Spleen (tissue), 11 donors: ENCODE measurements around the gene PSENEN. TPM values are rescaled to one million over a fixed set of nuclear protein-coding genes. Genes with fewer than 3 reads are reported as not detected.

Experiments
- DNase-seq: peaks from one replicate; pipeline ENCODE4 v3.0.0-alpha.2; 2020
- H3K27ac ChIP-seq, 8 donors: fragments of 200-600 bp; sonication (generic) in 7 of 8; 1 replicate in 4 of 8; 2 replicates in 4 of 8; pipeline versions ENCODE4 v1.5.0 to v1.8.0; 2016 to 2021; ENCODE audit warnings: inconsistent platforms in 4 of 8, mild to moderate bottlenecking in 4 of 8, moderate library complexity in 1 of 8
- H3K27me3 ChIP-seq, 7 donors: fragments of 200-600 bp; sonication (generic) in 6 of 7; replicated peaks in 1 of 7; 1 replicate in 4 of 7; 2 replicates in 3 of 7; pipeline versions ENCODE4 v1.5.0 to v1.8.0; 2016 to 2021; ENCODE audit warnings: inconsistent platforms in 3 of 7, mild to moderate bottlenecking in 1 of 7
- H3K36me3 ChIP-seq, 6 donors: fragments of 200-600 bp; sonication (generic) in 5 of 6; 1 replicate in 4 of 6; 2 replicates in 2 of 6; pipeline versions ENCODE4 v1.5.0 to v1.8.0; 2016 to 2021; ENCODE audit warnings: inconsistent platforms in 2 of 6
- H3K4me1 ChIP-seq, 6 donors: fragments of 200-600 bp; sonication (generic) in 5 of 6; 1 replicate in 3 of 6; 2 replicates in 3 of 6; pipeline versions ENCODE4 v1.5.0 to v1.8.0; 2016 to 2021; ENCODE audit warnings: inconsistent platforms in 3 of 6
- H3K4me3 ChIP-seq, 8 donors: fragments of 200-600 bp; sonication (generic) in 7 of 8; 1 replicate in 4 of 8; 2 replicates in 4 of 8; pipeline versions ENCODE4 v1.5.0 to v1.8.0; 2016 to 2021; ENCODE audit warnings: inconsistent platforms in 4 of 8, mild to moderate bottlenecking in 4 of 8, moderate library complexity in 2 of 8
- H3K9me3 ChIP-seq, 8 donors: fragments of 200-600 bp; sonication (generic) in 7 of 8; 1 replicate in 4 of 8; 2 replicates in 4 of 8; pipeline versions ENCODE4 v1.5.0 to v1.8.0; 2016 to 2021; ENCODE audit warnings: inconsistent platforms in 4 of 8
- CTCF ChIP-seq, 11 experiments: fragments of 200-600 bp in 7 of 11; fragments of 450-650 bp in 4 of 11; sonication (generic) in 4 of 11; IDR thresholded peaks in 8 of 11; conservative IDR thresholded peaks in 3 of 11; 1 replicate in 7 of 11; 2 replicates in 4 of 11; pipeline versions ENCODE4 v1.4.0 to v1.8.0; 2016 to 2021; ENCODE audit warnings: antibody characterized with exemption in 11 of 11, inconsistent platforms in 4 of 11, mild to moderate bottlenecking in 1 of 11
- POLR2A ChIP-seq, 3 donors: fragments of 450-650 bp; IDR thresholded peaks; one replicate each; pipeline ENCODE4 v1.5.1; 2017; ENCODE audit warnings: antibody characterized with exemption in 3 of 3, mild to moderate bottlenecking in 1 of 3
- POLR2AphosphoS5 ChIP-seq, 3 donors: sonication (generic); formaldehyde crosslinking; IDR thresholded peaks; one replicate each; pipeline ENCODE4 v1.5.1; 2017; ENCODE audit warnings: antibody characterized with exemption in 3 of 3
- WGBS, 5 donors: extraction: QIAGEN DNeasy Blood & Tissue Kit in 3 of 5; methylation state at CpG; one replicate each; pipeline versions ENCODE4 v1.1.5 to v1.1.7; 2013 to 2018; 5-methylcytosine and 5-hydroxymethylcytosine counted together
- intact Hi-C: fragments of 100-400 bp; cut with DNase I; formaldehyde crosslinking; loops from one replicate; pipeline ENCODE4 v1.15.0; 2023; ENCODE audit warnings: low total_unique reads
- polyA plus RNA-seq, 3 donors: library from polyadenylated mRNA; stranded (reverse); fragments of 200-250 nt; gene quantifications; one replicate each; pipeline ENCODE4 v1.2.1, GENCODE V29; 2013
- total RNA-seq, 7 donors: library from RNA; depleted of rRNA in 3 of 7; stranded (reverse); fragments of >200 nt in 3 of 7; fragmentation: NEBNext Ultra II Directional in 4 of 7; extraction: Animal tissue kit (Norgen Biotek cat#: 25700) in 4 of 7; gene quantifications; one replicate each; pipeline versions ENCODE4 v1.1.0 to v1.2.1, GENCODE V29; 2016 to 2021
- donor health status: healthy with polysubstance abuse.
- donor health status: DM: no; HTN: no; CAD: no; lungs with moderate emphysema.
- donor health status: DM: no; HTN: no; CAD: no.
- donor health status: Bipolar disorder and iron deficiency.
- donor health status: healthy.
- donor health status: DM: no; HTN: no; CAD: no.
- donor health status: DM: yes; HTN: yes; CAD: no.

PSENEN gene
- total and polyA plus RNA-seq, 10 donors = 37.5 to 71.3 (median 51.0) TPM

- H3K4me3 ChIP-seq = peak overlapping the region in 6 of 8 donors; percentile 17 to 93 (median 28)
- no peaks in the 10 kb centered on the region for H3K9me3 ChIP-seq
- peaks cover 25 to 59% (median 41%) of the 10 kb centered on the region in 6 donors for H3K4me1 ChIP-seq
- peaks cover 0 to 47% (median 29%) of the 10 kb centered on the region in 6 donors for H3K36me3 ChIP-seq
- peak overlapping the region in 3 of 8 donors; percentile 12 to 98 (median 96) for H3K27ac ChIP-seq
- intact Hi-C loops = no loop called here
- peaks cover 0 to 23% (median 4%) of the 10 kb centered on the region in 7 donors for H3K27me3 ChIP-seq
- TF ChIP-seq POLR2A (IDR thresholded peaks at IDR 0.05) (no peak), CTCF (IDR thresholded peaks at IDR 0.05 in 8 of 11, conservative IDR thresholded peaks at IDR 0.05 in 3 of 11) (no peak), POLR2AphosphoS5 (IDR thresholded peaks at IDR 0.05) (no peak)
- DNase-seq = no peak
- WGBS, 5 donors = 47 to 67% (median 58%) methylated on average over 16 to 17 of the region's 17 CpGs
Observed at GRCh38 chr19:35755131-35755549, 9.7 kb downstream of the PSENEN start.

- peak; percentile 83 for DNase-seq
- Histone ChIP-seq H3K27me3 (peaks cover 0 to 23% (median 4%) of the 10 kb centered on the region in 7 donors), H3K4me3 (peak overlapping the region in 6 of 8 donors; percentile 21 to 94 (median 59)), H3K9me3 (no peaks in the 10 kb centered on the region), H3K27ac (peak overlapping the region in 6 of 8 donors; percentile 12 to 98 (median 96)), H3K36me3 (peaks cover 0 to 53% (median 29%) of the 10 kb centered on the region in 6 donors), H3K4me1 (peaks cover 25 to 56% (median 40%) of the 10 kb centered on the region in 6 donors)
- intact Hi-C loops = no loop called here
- WGBS, 5 donors = 14 to 32% (median 29%) methylated on average over 31 to 74 of the region's 74 CpGs
- no peak for TF ChIP-seq CTCF (IDR thresholded peaks at IDR 0.05 in 8 of 11, conservative IDR thresholded peaks at IDR 0.05 in 3 of 11)
- TF ChIP-seq POLR2A (IDR thresholded peaks at IDR 0.05) = no peak
- peak in 2 of 3 donors; percentile 59 to 63 for TF ChIP-seq POLR2AphosphoS5 (IDR thresholded peaks at IDR 0.05)
Observed at GRCh38 chr19:35755550-35756376, 10.3 kb downstream of the PSENEN start.

- peaks cover 0 to 56% (median 28%) of the 10 kb centered on the region in 6 donors for H3K36me3 ChIP-seq
- no peaks in the 10 kb centered on the region for H3K9me3 ChIP-seq
- TF ChIP-seq CTCF (IDR thresholded peaks at IDR 0.05 in 8 of 11, conservative IDR thresholded peaks at IDR 0.05 in 3 of 11) (no peak), POLR2AphosphoS5 (IDR thresholded peaks at IDR 0.05) (peak; percentile 19 to 56 (median 51))
- H3K27me3 ChIP-seq = peaks cover 0 to 23% (median 4%) of the 10 kb centered on the region in 7 donors
- H3K4me1 ChIP-seq = peaks cover 25 to 53% (median 40%) of the 10 kb centered on the region in 6 donors
- H3K4me3 ChIP-seq = peak within 1 kb of the TSS; percentile 62 to 98 (median 94)
- WGBS, 5 donors = 8 to 25% (median 12%) methylated on average over 23 to 52 of the region's 52 CpGs
- intact Hi-C loops = no loop called here
- H3K27ac ChIP-seq = peak within 1 kb of the TSS; percentile 77 to 98 (median 96)
- peak; percentile 84 for DNase-seq
Observed at GRCh38 chr19:35756377-35757230, 11.2 kb downstream of the PSENEN start, which contains the start of gene HSPB6. HSPB6 (minus strand) TSS chr19:35757029; CDS start chr19:35757008, 21 bp downstream.
